ENCODE results near the gene SRC. TPM values are rescaled to one million over a fixed set of nuclear protein-coding genes. Genes with fewer than 3 reads are reported as not detected.

Gene SRC
- total and polyA plus RNA-seq, 2 donors (not counting 3 experiments of a cell fraction or from before 2014, with no cell fraction given): 22.6 to 29.4 TPM

DNA sequence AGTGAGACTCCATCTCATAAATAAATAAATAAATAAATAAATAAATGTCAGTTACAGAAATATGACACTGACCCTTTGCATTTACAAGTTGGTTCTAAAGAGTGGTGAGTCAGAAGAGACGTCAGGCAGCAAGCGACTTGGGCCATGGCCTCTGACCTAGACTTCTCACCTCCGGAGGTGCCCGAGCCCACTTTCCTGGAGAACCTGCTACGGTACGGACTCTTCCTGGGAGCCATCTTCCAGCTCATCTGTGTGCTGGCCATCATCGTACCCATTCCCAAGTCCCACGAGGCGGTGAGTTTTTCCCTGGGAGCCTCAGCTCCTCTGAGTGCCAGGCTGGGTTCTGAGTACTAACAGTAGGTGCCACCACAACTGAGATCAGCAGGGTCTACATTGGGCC, 44.8 kb upstream of the SRC start:
- no TSS peak for BruUV-seq (replicated peaks)
- dilution Hi-C loops (cut with MboI; ENCODE audit: extremely low pct_ligation_motif_present, low sequenced_read_pairs): no loop called here

More for the DNA sequence above, 44.8 kb upstream of the SRC start:
- peaks cover 2% of the 10 kb centered on the region for H4K20me1 ChIP-seq (replicated peaks; ENCODE audit: control insufficient read depth, extremely low read depth, insufficient read depth, low read length)
- H3K9me3 ChIP-seq (replicated peaks; ENCODE audit: control insufficient read depth, insufficient read depth, low read length): no peaks in the 10 kb centered on the region
- TF ChIP-seq, protein P1, sequence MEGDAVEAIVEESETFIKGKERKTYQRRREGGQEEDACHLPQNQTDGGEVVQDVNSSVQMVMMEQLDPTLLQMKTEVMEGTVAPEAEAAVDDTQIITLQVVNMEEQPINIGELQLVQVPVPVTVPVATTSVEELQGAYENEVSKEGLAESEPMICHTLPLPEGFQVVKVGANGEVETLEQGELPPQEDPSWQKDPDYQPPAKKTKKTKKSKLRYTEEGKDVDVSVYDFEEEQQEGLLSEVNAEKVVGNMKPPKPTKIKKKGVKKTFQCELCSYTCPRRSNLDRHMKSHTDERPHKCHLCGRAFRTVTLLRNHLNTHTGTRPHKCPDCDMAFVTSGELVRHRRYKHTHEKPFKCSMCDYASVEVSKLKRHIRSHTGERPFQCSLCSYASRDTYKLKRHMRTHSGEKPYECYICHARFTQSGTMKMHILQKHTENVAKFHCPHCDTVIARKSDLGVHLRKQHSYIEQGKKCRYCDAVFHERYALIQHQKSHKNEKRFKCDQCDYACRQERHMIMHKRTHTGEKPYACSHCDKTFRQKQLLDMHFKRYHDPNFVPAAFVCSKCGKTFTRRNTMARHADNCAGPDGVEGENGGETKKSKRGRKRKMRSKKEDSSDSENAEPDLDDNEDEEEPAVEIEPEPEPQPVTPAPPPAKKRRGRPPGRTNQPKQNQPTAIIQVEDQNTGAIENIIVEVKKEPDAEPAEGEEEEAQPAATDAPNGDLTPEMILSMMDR (IDR thresholded peaks at IDR 0.05; ENCODE audit: extremely low read depth in 1 of 2, insufficient read depth in 1 of 2, low read depth in 1 of 2, low read length in 2 of 2): no peak
- no peak for TF ChIP-seq FOS (IDR thresholded peaks at IDR 0.05; ENCODE audit: borderline replicate concordance, insufficient read depth, low read length)
- TF ChIP-seq POLR2A (IDR thresholded peaks at IDR 0.05; ENCODE audit: low read depth, low read length): no peak
- TF ChIP-seq, protein P2, sequence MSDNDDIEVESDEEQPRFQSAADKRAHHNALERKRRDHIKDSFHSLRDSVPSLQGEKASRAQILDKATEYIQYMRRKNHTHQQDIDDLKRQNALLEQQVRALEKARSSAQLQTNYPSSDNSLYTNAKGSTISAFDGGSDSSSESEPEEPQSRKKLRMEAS (IDR thresholded peaks at IDR 0.05; ENCODE audit: insufficient read depth, insufficient read length): no peak
- TF ChIP-seq EZH2 (IDR thresholded peaks at IDR 0.05; ENCODE audit: borderline replicate concordance, low read depth, low read length, severe bottlenecking): no peak
- TF ChIP-seq POLR2AphosphoS5 (IDR thresholded peaks at IDR 0.05; ENCODE audit: insufficient read depth, low read depth, low read length): no peak
- TF ChIP-seq JUN (IDR thresholded peaks at IDR 0.05; ENCODE audit: borderline replicate concordance, insufficient read depth, insufficient read length, low read depth): no peak
- no peak for TF ChIP-seq GATA2 (IDR thresholded peaks at IDR 0.05; ENCODE audit: insufficient read depth, insufficient read length, low read depth, low read length)
- no peak for TF ChIP-seq MYC (IDR thresholded peaks at IDR 0.05; ENCODE audit: low read depth, low read length)
- H3K9me1 ChIP-seq (replicated peaks; ENCODE audit: control insufficient read depth, extremely low read depth, insufficient read depth, low read length): no peaks in the 10 kb centered on the region
- H2AFZ ChIP-seq (ENCODE audit: low read depth, low read length): no peak overlapping the region
- ChIA-PET CTCF (no interaction called here), POLR2A (no interaction called here)
- H3K36me3 ChIP-seq (ENCODE audit: control insufficient read depth in 2 of 2, extremely low read depth in 1 of 2, insufficient read depth in 2 of 2, low read length in 2 of 2): peaks cover 3 to 12% of the 10 kb centered on the region in 2 experiments
- intact Hi-C loops (cut with micrococcal nuclease): no loop called here
- peaks cover 33% of the 10 kb centered on the region for H3K79me2 ChIP-seq (ENCODE audit: control insufficient read depth, insufficient read depth, low read length)
- no peak overlapping the region for H3K4me3 ChIP-seq (replicated peaks in 1 of 3; ENCODE audit: insufficient read depth in 1 of 3, low read depth in 1 of 3, low read length in 3 of 3)
- H3K27me3 ChIP-seq (ENCODE audit: control insufficient read depth in 2 of 2, insufficient read depth in 2 of 2, low read length in 2 of 2): no peaks in the 10 kb centered on the region
- no peak for DNase-seq (ENCODE audit: low read depth, low spot score)
- H3K9ac ChIP-seq (replicated peaks; ENCODE audit: extremely low read depth, insufficient read depth, low read length): no peak overlapping the region
- no peak for FAIRE-seq
- H3K27ac ChIP-seq (ENCODE audit: insufficient read depth, low read depth, low read length): no peak overlapping the region
- H3K4me2 ChIP-seq (ENCODE audit: insufficient read depth, low read length): no peak overlapping the region
- peaks cover 18% of the 10 kb centered on the region for H3K4me1 ChIP-seq (ENCODE audit: control insufficient read depth, extremely low read depth, insufficient read depth, low read length)

All from endothelial cell of umbilical vein (primary cell).